ENCODE data around the gene CORO2B. TPM values are rescaled to one million over a fixed set of nuclear protein-coding genes. Genes with fewer than 3 reads are reported as not detected.

The CORO2B gene
- total RNA-seq, 4 donors from 2014 or later: 1.3 to 18.2 (median 7.0) TPM

DNA sequence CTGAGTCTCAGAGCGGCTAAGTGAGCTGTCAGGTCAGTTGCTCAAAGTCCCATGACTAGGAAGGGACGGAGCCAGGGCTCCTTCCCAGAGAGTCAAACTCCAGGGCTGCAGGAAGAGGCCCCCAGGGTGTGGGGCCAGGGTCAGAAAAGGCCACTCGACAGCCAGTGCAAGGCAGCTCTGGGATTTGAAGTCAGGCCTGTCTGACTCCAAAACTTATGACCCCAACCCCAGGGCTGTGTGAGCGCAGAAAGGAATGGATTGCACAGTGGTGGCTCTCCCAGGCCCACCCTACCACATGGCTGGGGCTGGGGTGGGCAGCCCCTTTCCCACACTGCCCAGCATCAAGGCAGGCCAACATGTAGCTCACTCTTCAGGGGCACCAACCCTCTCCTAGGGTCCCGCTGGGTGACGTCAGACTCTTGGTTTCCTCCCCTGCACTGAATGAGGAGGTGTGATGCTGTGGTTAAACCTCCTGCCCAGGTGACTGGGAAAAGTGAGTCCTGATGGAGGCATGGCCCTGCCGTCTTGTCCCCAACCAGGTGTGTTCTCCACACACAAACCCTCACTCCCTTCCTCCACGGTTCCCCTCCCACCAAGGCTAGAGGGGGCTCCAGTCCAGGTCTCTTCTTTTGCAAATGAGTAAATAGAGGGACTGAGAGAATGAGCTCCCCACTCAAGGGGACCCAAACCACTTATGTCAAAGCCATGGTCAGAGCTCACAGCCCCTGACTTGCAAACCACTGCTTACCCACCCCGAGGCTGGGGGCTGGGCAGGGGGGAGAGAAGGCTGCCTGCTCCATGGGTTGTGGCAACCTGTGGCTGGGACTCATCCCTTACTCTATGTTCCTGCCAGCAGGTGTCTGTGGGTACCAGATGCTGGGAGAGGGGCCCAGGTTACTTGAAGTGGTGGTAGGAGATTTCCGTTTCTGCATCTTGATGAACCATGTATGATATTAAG lies 23.8 kb upstream of the CORO2B start:
- no peaks in the 10 kb centered on the region for H3K9me3 ChIP-seq
- TF ChIP-seq, protein P1, sequence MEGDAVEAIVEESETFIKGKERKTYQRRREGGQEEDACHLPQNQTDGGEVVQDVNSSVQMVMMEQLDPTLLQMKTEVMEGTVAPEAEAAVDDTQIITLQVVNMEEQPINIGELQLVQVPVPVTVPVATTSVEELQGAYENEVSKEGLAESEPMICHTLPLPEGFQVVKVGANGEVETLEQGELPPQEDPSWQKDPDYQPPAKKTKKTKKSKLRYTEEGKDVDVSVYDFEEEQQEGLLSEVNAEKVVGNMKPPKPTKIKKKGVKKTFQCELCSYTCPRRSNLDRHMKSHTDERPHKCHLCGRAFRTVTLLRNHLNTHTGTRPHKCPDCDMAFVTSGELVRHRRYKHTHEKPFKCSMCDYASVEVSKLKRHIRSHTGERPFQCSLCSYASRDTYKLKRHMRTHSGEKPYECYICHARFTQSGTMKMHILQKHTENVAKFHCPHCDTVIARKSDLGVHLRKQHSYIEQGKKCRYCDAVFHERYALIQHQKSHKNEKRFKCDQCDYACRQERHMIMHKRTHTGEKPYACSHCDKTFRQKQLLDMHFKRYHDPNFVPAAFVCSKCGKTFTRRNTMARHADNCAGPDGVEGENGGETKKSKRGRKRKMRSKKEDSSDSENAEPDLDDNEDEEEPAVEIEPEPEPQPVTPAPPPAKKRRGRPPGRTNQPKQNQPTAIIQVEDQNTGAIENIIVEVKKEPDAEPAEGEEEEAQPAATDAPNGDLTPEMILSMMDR (IDR thresholded peaks at IDR 0.05): no peak
- no peak for TF ChIP-seq POLR2A (IDR thresholded peaks at IDR 0.05)
- H3K4me1 ChIP-seq: peaks cover 0 to 8% of the 10 kb centered on the region in 2 donors
- no peaks in the 10 kb centered on the region for H3K27me3 ChIP-seq
- H3K36me3 ChIP-seq: no peaks in the 10 kb centered on the region
- DNase-seq: peak in 1 of 2 donors; percentile 11
- intact Hi-C loops (cut with DNase I; ENCODE audit: low total_unique reads): loop anchor here (5.0 kb wide), 1 partner anchor 117 kb away; no protein-coding TSS in a partner anchor
- H3K4me3 ChIP-seq: no peak overlapping the region
- no peak overlapping the region for H3K27ac ChIP-seq

DNA sequence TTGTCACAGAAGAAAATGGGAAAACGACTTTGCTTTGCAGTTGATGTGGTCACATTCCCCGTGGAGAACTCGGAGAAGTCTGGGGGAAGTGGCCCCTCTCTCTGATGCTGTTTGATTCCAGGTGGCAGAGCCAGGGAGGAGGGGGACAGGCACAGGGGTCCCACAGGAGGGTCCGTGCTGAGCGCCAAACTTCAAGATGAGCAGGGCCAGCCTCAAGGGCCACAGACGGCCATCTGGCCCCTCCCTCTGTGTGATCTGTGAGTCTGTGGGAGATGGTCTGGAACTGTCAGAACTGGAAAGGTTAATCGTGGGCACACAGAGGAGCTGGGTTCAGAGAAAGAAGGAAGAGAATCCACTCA lies 23.1 kb upstream of the CORO2B start:
- peaks cover 0 to 8% of the 10 kb centered on the region in 2 donors for H3K4me1 ChIP-seq
- DNase-seq: no peak
- intact Hi-C loops (cut with DNase I; ENCODE audit: low total_unique reads): loop anchor here (5.0 kb wide), 1 partner anchor 117 kb away; no protein-coding TSS in a partner anchor
- H3K9me3 ChIP-seq: no peaks in the 10 kb centered on the region
- no peaks in the 10 kb centered on the region for H3K36me3 ChIP-seq
- no peaks in the 10 kb centered on the region for H3K27me3 ChIP-seq
- H3K4me3 ChIP-seq: no peak overlapping the region
- no peak overlapping the region for H3K27ac ChIP-seq
- TF ChIP-seq POLR2A (IDR thresholded peaks at IDR 0.05): no peak
- TF ChIP-seq, protein P1 (IDR thresholded peaks at IDR 0.05): no peak

DNA sequence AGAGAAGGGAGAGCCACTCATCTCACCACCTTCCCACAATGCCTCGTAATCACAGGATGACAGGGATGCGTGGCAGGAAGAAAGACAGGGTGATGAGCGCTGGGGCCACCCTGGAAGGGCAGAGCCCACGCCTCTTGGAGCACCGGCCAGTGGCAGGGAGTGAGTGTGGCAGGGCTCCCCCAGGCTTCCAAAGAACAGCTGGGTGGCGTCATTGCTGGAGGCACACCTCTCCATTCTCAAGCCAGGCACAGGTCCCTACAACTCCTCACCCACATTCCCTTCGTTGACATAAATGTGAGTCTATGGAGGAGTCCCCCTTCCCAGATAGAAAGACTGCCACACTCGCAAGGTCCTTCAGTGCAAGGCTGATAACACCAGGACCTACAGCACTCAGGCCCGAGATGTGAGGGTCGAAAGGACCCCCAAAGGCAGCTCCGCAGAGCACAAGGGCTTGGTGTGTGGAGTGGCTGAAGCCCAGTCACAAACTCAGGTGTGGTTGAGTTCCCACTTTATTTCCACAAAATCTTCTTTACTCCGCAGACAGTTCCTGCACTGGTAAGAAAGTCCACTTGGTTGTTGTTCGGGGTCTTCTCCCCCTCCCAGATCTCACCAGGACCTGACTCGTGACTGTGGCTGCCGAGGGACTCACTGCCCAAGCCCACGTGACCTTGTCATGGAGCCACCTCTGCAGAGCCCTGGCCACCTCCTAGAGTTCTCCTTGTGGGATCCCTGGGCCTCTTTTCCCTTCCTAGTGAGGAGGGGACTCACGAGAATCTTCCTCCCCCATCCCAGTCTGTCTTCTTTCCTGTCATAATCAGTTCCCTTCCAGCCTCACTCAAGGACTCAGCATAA lies 22.4 kb upstream of the CORO2B start:
- no peak for DNase-seq
- Histone ChIP-seq H3K27ac (no peak overlapping the region), H3K9me3 (no peaks in the 10 kb centered on the region), H3K4me3 (no peak overlapping the region), H3K27me3 (no peaks in the 10 kb centered on the region), H3K36me3 (no peaks in the 10 kb centered on the region), H3K4me1 (peaks cover 0 to under 1% of the 10 kb centered on the region in 2 donors)
- intact Hi-C loops (cut with DNase I; ENCODE audit: low total_unique reads): loop anchor here (5.0 kb wide), 1 partner anchor 116 kb away; no protein-coding TSS in a partner anchor
- TF ChIP-seq, protein P1 (IDR thresholded peaks at IDR 0.05): no peak
- no peak for TF ChIP-seq POLR2A (IDR thresholded peaks at IDR 0.05)

DNA sequence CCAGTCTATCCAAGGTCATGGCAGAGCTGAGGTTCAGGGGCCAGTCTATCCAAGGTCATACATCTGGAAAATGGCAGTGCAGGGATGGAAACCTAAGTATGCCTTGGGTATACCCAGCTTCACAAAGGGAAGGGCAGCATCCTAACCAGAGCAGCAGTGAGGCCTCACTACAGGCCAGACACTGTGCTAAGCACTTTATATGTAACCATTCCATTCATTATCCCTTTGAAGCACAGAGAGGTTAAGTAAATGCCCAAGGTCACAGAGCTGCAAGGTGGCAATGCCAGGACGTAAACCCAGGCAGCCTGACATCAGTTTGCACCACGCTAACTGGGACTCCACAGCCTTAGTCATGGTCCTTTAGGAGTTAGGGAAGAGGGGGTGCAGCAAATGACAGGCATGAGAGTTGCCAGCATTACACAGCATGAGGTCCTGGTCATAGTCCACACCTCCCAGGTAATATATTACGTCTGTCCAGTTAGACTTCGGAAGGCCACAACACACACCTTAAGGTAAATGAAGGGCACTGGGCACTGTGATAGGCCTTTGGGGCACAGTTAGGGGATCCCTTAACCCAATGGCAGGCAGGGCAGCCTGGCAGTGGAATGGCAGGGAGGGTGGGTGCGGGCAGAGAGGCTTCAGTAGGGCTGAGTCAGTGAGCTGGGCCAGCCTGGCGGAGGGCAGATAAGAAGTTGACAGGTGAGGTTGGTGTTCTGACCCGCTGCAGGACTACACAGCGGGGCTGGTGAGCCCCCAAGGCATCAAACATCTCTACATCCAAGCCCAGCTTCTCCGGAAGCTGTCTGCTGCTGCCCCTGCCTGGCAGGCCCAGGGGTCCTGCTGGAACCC lies 21.1 kb upstream of the CORO2B start:
- peak in 1 of 2 donors; percentile 9 for DNase-seq
- no peak overlapping the region for H3K4me3 ChIP-seq
- H3K36me3 ChIP-seq: no peaks in the 10 kb centered on the region
- no peaks in the 10 kb centered on the region for H3K4me1 ChIP-seq
- H3K27me3 ChIP-seq: no peaks in the 10 kb centered on the region
- H3K9me3 ChIP-seq: no peaks in the 10 kb centered on the region
- intact Hi-C loops (cut with DNase I; ENCODE audit: low total_unique reads): loop anchor here (5.0 kb wide), 1 partner anchor 115 kb away; no protein-coding TSS in a partner anchor
- H3K27ac ChIP-seq: no peak overlapping the region
- TF ChIP-seq POLR2A (IDR thresholded peaks at IDR 0.05): no peak
- TF ChIP-seq, protein P1 (IDR thresholded peaks at IDR 0.05): no peak

All from uterus (tissue), 4 donors.